Urothelium cell line (cell line): Measurements from ENCODE around the gene PRTN3.

Experiments used
- DNase-seq: peaks from one replicate; pipeline ENCODE4 v3.0.0; 2011; ENCODE audit warnings: low spot score, mixed read lengths
- FAIRE-seq: peaks from 2 replicates; lab custom pipeline; 2011; peaks lifted over from hg19 to GRCh38; lab: Jason Lieb, UNC

PRTN3 gene

GRCh38 chr19:892894-893689, 52.3 kb downstream of the PRTN3 start, which contains the start of the genes MED16 and RNU6-9:
MED16 (minus strand) TSS chr19:893187; CDS start chr19:891131, 2,056 bp downstream.
RNU6-9 (plus strand) TSS chr19:893484.
- FAIRE-seq = no peak
- DNase-seq = peak; percentile 92

DNA sequence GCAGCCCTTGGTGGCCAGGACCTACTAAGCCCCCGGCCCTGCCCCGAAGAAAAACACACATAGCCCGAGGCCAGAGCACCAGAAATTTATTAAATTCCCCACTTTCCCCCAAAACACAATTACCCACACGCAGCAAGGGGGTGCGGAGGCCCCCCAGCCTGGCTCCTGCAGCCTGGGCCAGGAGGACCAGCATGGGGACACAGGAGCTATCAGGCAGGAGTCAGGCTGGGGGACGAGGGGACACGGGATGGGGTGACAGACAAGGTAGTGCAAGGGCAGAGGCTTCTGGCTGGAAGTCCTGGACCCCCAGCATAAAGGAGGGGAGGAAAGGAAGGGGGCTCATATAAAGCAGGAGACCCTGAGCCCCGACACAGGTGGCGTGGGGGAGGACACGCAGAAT, 55.6 kb downstream of the PRTN3 start:
- FAIRE-seq (no peak), DNase-seq (no peak)

- FAIRE-seq (no peak), DNase-seq (no peak)
These were observed 56.2 kb downstream of the PRTN3 start for GRCh38 chr19:896999-897398.

DNA sequence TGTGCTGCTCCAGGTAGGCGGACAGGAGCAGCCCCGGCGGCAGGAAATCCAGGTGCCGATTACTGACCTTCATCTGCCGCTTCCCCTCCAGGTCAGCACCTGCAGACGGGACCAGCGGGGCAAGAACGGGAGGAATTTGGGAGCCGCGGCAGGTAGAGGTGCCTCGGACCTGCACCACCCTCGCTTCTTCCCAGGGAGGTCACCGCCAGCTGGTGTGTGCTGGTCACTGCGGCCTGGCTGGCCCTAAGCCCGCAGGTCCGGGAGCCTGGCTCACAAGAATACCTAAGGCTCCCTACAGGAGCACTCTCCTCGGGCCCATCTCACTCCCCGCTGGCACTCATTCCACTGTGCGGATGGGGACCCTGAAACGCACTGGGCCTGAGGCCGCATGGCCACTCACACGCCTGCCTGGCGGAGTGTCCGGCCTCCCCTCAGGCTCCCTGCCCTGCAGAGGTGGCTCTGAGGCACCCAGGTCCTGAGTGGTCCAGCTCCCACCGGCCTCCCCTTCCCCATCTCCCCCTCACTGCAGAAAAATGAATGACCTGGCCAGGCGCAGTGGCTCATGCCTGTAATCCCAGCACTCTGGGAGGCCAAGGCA, 56.7 kb downstream of the PRTN3 start:
- FAIRE-seq (no peak), DNase-seq (no peak)
